HepG2 (cell line): ENCODE measurements around the gene CBX2. TPM values are rescaled to one million over a fixed set of nuclear protein-coding genes. Genes with fewer than 3 reads are reported as not detected.

Source experiments
- ATF4 ChIP-seq, 2 experiments: fragments of 450-650 bp in 1 of 2; sonication (generic) in 1 of 2; formaldehyde crosslinking; IDR thresholded peaks; 2 replicates each; pipeline versions ENCODE4 v1.5.0 to v1.8.0; 2020 to 2022; ENCODE audit warnings: mild to moderate bottlenecking in 1 of 2, missing genetic modification reagents in 1 of 2
- GTF3A ChIP-seq: sonication (generic); formaldehyde crosslinking; conservative IDR thresholded peaks from 2 replicates; pipeline ENCODE4 v1.4.0; 2020; ENCODE audit warnings: mild to moderate bottlenecking, missing genetic modification reagents
- GZF1 ChIP-seq: sonication (generic); formaldehyde crosslinking; IDR thresholded peaks from 2 replicates; pipeline ENCODE4 v1.5.1; 2020; ENCODE audit warnings: mild to moderate bottlenecking, missing genetic modification reagents
- HOXA3 ChIP-seq: sonication (generic); formaldehyde crosslinking; IDR thresholded peaks from 2 replicates; pipeline ENCODE4 v1.5.0; 2020; ENCODE audit warnings: missing genetic modification reagents
- HOXD1 ChIP-seq: sonication (generic); formaldehyde crosslinking; IDR thresholded peaks from 2 replicates; pipeline ENCODE4 v1.5.0; 2020; ENCODE audit warnings: missing genetic modification reagents
- ISL2 ChIP-seq: sonication (generic); formaldehyde crosslinking; IDR thresholded peaks from 2 replicates; pipeline ENCODE4 v1.5.0; 2020; ENCODE audit warnings: missing genetic modification reagents
- MXD3 ChIP-seq: IDR thresholded peaks from 2 replicates; pipeline ENCODE4 v1.6.1; 2016; ENCODE audit warnings: mild to moderate bottlenecking, missing biosample characterization, missing genetic modification reagents
- NR0B2 ChIP-seq: sonication (generic); formaldehyde crosslinking; IDR thresholded peaks from 2 replicates; pipeline ENCODE4 v1.4.0; 2020; ENCODE audit warnings: mild to moderate bottlenecking, missing genetic modification reagents
- NR1H2 ChIP-seq: sonication (generic); formaldehyde crosslinking; IDR thresholded peaks from 2 replicates; pipeline ENCODE4 v1.8.1; 2022; ENCODE audit warnings: low read depth, missing genetic modification reagents, borderline replicate concordance
- PAX8 ChIP-seq: sonication (generic); formaldehyde crosslinking; IDR thresholded peaks from 2 replicates; pipeline ENCODE4 v1.8.0; 2022; ENCODE audit warnings: mild to moderate bottlenecking, missing genetic modification reagents, borderline replicate concordance
- PHB2 ChIP-seq: fragments of 450-650 bp; IDR thresholded peaks from 2 replicates; pipeline ENCODE4 v1.6.1; 2018; ENCODE audit not compliant: partially characterized antibody
- PHF21A ChIP-seq: sonication (generic); formaldehyde crosslinking; IDR thresholded peaks from 2 replicates; pipeline ENCODE4 v1.5.0; 2020; ENCODE audit warnings: mild to moderate bottlenecking, missing genetic modification reagents
- SIN3B ChIP-seq: fragments of 150-350 bp; IDR thresholded peaks from 2 replicates; pipeline ENCODE4 v1.6.1; 2014; ENCODE audit warnings: low read length
- SOX13 ChIP-seq, 3 experiments: fragments of 450-650 bp in 1 of 3; sonication (generic) in 1 of 3; formaldehyde crosslinking in 1 of 3; IDR thresholded peaks in 2 of 3; conservative IDR thresholded peaks in 1 of 3; 2 replicates each; pipeline versions ENCODE4 v1.5.0 to v1.6.1; 2016 to 2020; ENCODE audit warnings: antibody characterized with exemption in 1 of 3, mild to moderate bottlenecking in 1 of 3, missing compliant biosample characterization in 1 of 3, missing genetic modification reagents in 1 of 3, moderate library complexity in 1 of 3
- SOX6 ChIP-seq, 2 experiments: fragments of 450-650 bp in 1 of 2; sonication (generic) in 1 of 2; formaldehyde crosslinking in 1 of 2; IDR thresholded peaks; 2 replicates each; pipeline versions ENCODE4 v1.4.0 to v1.6.1; 2017 to 2020; ENCODE audit warnings: antibody characterized with exemption in 1 of 2, mild to moderate bottlenecking in 1 of 2, missing genetic modification reagents in 1 of 2
- SSRP1 ChIP-seq: IDR thresholded peaks from 2 replicates; pipeline ENCODE4 v1.6.1; 2016; ENCODE audit warnings: control low read depth
- TARDBP ChIP-seq: sonication (generic); formaldehyde crosslinking; IDR thresholded peaks from 2 replicates; pipeline ENCODE4 v1.8.0; 2022; ENCODE audit warnings: mild to moderate bottlenecking, missing genetic modification reagents
- THYN1 ChIP-seq: sonication (generic); formaldehyde crosslinking; IDR thresholded peaks from 2 replicates; pipeline ENCODE4 v1.8.1; 2023; ENCODE audit warnings: low read depth, mild to moderate bottlenecking, moderate library complexity, missing genetic modification reagents, borderline replicate concordance
- ZEB1 ChIP-seq: IDR thresholded peaks from 2 replicates; pipeline ENCODE4 v1.6.1; 2012; ENCODE audit warnings: mild to moderate bottlenecking, low read depth, inconsistent platforms; ENCODE audit not compliant: insufficient replicate concordance
- ZFP37 ChIP-seq: sonication (generic); formaldehyde crosslinking; IDR thresholded peaks from 2 replicates; pipeline ENCODE4 v1.4.0; 2020; ENCODE audit warnings: missing genetic modification reagents, borderline replicate concordance
- ZFX ChIP-seq: sonication (generic); formaldehyde crosslinking; IDR thresholded peaks from 2 replicates; pipeline ENCODE4 v1.4.0; 2020; ENCODE audit warnings: mild to moderate bottlenecking, low read depth, missing genetic modification reagents, moderate library complexity
- ZNF101 ChIP-seq: sonication (generic); formaldehyde crosslinking; IDR thresholded peaks from 2 replicates; pipeline ENCODE4 v1.4.0; 2020; ENCODE audit warnings: mild to moderate bottlenecking, low read depth, missing genetic modification reagents, borderline replicate concordance
- ZNF292 ChIP-seq: sonication (generic); formaldehyde crosslinking; IDR thresholded peaks from 2 replicates; pipeline ENCODE4 v1.8.1; 2022; ENCODE audit warnings: mild to moderate bottlenecking, low read depth, missing genetic modification reagents, borderline replicate concordance
- ZNF460 ChIP-seq: sonication (generic); formaldehyde crosslinking; IDR thresholded peaks from 2 replicates; pipeline ENCODE4 v1.5.1; 2020; ENCODE audit warnings: missing genetic modification reagents, mild to moderate bottlenecking, borderline replicate concordance
- ZNF496 ChIP-seq: sonication (generic); formaldehyde crosslinking; IDR thresholded peaks from 2 replicates; pipeline ENCODE4 v1.8.1; 2023; ENCODE audit warnings: mild to moderate bottlenecking, moderate library complexity, missing genetic modification reagents; ENCODE audit not compliant: insufficient replicate concordance
- ZNF761 ChIP-seq: sonication (generic); formaldehyde crosslinking; conservative IDR thresholded peaks from 2 replicates; pipeline ENCODE4 v1.4.0; 2020; ENCODE audit warnings: mild to moderate bottlenecking, missing genetic modification reagents
- ZNF792 ChIP-seq: IDR thresholded peaks from 2 replicates; pipeline ENCODE4 v1.6.1; 2016
- polyA plus RNA-seq, 8 experiments: library from polyadenylated mRNA; depleted of rRNA in 3 of 8; stranded (reverse) in 7 of 8; unstranded in 1 of 8; fragments of >200 nt; fragmentation: Illumina TruSeq in 4 of 8; extraction: Trizol in 4 of 8; gene quantifications; 2 replicates each; pipeline versions ENCODE4 v1.2.1 to v1.2.3, GENCODE V29; 2011 to 2016; ENCODE audit warnings: low read depth in 4 of 8, missing spikeins in 1 of 8, mixed read lengths in 1 of 8; ENCODE audit not compliant: insufficient read depth in 1 of 8
- total RNA-seq, 5 experiments: library from RNA; depleted of rRNA; stranded (reverse); fragments of >200 nt; fragmentation: Illumina TruSeq; extraction: Trizol; gene quantifications; 2 replicates each; pipeline ENCODE4 v1.2.3, GENCODE V29; 2016; ENCODE audit warnings: low read depth in 1 of 5

Gene CBX2
- total and polyA plus RNA-seq, 2 of the 13 experiments (the other 11 are each of a cell fraction or from before 2014, with no cell fraction given), result 14.5 to 31.1 TPM

- TF ChIP-seq GTF3A (CRISPR knock-in tag), result 0 out of 2 replicates have a peak, but pooled peaks have one; percentile 13
- TF ChIP-seq SSRP1 (CRISPR knock-in tag), result no peak
- TF ChIP-seq HOXA3, result peak; percentile 51; the same call in 1 of the 2 replicates
- no peak for TF ChIP-seq SOX6 (IDR thresholded peaks at IDR 0.05)
- TF ChIP-seq SOX6 (CRISPR knock-in tag; IDR thresholded peaks at IDR 0.05), result peak; percentile 19
- no peak for TF ChIP-seq PHB2
- TF ChIP-seq ZNF792, result peak; percentile 63; the same call in 1 of the 2 replicates
- TF ChIP-seq ISL2 (CRISPR knock-in tag), result peak; percentile 9; the same call in 1 of the 2 replicates
- TF ChIP-seq ZNF101, result no peak
- TF ChIP-seq NR1H2, result peak; percentile 72; the same call in 1 of the 2 replicates
- peak; percentile 66; the same call in 1 of the 2 replicates for TF ChIP-seq TARDBP (CRISPR knock-in tag)
- TF ChIP-seq PAX8 (CRISPR knock-in tag), result 0 out of 2 replicates have a peak, but pooled peaks have one; percentile 74
- peak; percentile 68; the same call in 1 of the 2 replicates for TF ChIP-seq GZF1 (CRISPR knock-in tag)
- no peak for TF ChIP-seq NR0B2 (CRISPR knock-in tag)
- TF ChIP-seq ZNF761 (CRISPR knock-in tag), result 0 out of 2 replicates have a peak, but pooled peaks have one; percentile 57
- 0 out of 4 replicates have a peak, but pooled peaks of 1 of the 2 experiments have one; percentile 35 for TF ChIP-seq ATF4 (CRISPR knock-in tag; IDR thresholded peaks at IDR 0.05)
- TF ChIP-seq ZFP37 (CRISPR knock-in tag), result 0 out of 2 replicates have a peak, but pooled peaks have one; percentile 26
- 0 out of 2 replicates have a peak, but pooled peaks have one; percentile 20 for TF ChIP-seq MXD3 (CRISPR knock-in tag)
- TF ChIP-seq ZNF496 (CRISPR knock-in tag), result no peak
- no peak for TF ChIP-seq ZNF460 (CRISPR knock-in tag)
- TF ChIP-seq PHF21A (CRISPR knock-in tag), result 0 out of 2 replicates have a peak, but pooled peaks have one; percentile 18
- 0 out of 2 replicates have a peak, but pooled peaks have one; percentile 55 for TF ChIP-seq THYN1 (CRISPR knock-in tag)
- TF ChIP-seq SOX13 (IDR thresholded peaks at IDR 0.05), result no peak
- TF ChIP-seq SOX13 (CRISPR knock-in tag; conservative IDR thresholded peaks at IDR 0.05 in 1 of 2, IDR thresholded peaks at IDR 0.05 in 1 of 2), result peak in 1 of 2 experiments; percentile 46; a peak in 2 of 4 replicates
- no peak for TF ChIP-seq ZEB1
- no peak for TF ChIP-seq SIN3B
- TF ChIP-seq ZFX (CRISPR knock-in tag), result peak; percentile 78
- TF ChIP-seq ZNF292, result no peak
- no peak for TF ChIP-seq HOXD1
These were observed 53.6 kb downstream of the CBX2 start (continued) for GRCh38 chr17:79831265-79832217.
